CD4-positive, alpha-beta T cell treated with Interleukin-15 for 1 hour (primary cell): ENCODE measurements around the gene USHBP1.
A peak's percentile ranks its signal among the peaks of the same experiment; 100 is the strongest.

Experiments
- DNase-seq: peaks from one replicate; pipeline ENCODE4 v3.0.0-alpha.2; 2020

USHBP1 gene

DNA sequence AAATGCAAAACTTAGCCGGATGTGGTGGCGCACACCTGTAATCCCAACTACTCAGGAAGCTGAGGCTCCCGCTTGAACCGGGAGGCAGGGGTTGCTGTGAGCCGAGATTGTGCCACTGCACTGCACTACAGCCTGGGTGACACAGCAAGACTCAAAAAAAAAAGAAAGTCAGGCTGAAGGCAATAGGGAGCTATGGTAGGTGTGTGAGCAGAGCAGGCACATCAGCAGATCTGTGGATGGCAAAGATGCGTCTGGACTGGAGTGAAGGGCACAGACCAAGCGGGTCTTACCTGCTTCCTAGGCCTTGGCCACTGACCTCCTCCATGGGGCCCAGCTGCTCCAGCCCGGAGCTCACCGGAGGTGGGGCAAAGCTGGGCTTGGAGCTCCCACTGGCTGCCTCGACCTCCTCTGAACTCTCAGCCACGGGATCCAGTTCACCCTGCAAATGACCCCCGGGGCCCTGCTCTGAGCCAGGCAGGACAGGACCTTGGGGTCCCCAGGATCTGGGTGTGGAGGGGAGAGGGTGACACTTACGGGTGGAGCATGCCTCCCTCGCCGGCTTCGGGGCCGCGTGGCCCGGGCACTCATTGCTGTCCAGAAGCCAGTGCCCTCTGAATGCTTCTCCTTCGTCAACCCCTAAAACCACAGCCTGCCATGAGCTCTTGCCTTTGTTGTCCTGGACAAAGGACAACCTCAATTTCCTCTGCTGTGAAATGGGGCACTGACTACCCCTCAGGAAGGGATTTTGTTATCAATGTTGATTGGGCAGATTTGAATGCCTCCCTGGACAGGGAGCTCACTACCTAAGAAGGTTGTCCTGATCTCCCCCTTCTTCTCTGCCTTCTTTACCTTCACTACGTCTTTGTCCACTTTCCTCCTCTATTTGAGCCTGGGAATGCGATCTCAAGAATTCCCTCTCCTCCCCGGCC lies 569 bp downstream of the USHBP1 start:
- no peak for DNase-seq

- DNase-seq: no peak
Measured at GRCh38 chr19:17262557-17262956, 2.0 kb downstream of the USHBP1 start.

GRCh38 chr19:17260842-17261325 lies 3.7 kb downstream of the USHBP1 start:
- peak; percentile 88 for DNase-seq

GRCh38 chr19:17259934-17260333 lies 4.6 kb downstream of the USHBP1 start:
- no peak for DNase-seq

DNA sequence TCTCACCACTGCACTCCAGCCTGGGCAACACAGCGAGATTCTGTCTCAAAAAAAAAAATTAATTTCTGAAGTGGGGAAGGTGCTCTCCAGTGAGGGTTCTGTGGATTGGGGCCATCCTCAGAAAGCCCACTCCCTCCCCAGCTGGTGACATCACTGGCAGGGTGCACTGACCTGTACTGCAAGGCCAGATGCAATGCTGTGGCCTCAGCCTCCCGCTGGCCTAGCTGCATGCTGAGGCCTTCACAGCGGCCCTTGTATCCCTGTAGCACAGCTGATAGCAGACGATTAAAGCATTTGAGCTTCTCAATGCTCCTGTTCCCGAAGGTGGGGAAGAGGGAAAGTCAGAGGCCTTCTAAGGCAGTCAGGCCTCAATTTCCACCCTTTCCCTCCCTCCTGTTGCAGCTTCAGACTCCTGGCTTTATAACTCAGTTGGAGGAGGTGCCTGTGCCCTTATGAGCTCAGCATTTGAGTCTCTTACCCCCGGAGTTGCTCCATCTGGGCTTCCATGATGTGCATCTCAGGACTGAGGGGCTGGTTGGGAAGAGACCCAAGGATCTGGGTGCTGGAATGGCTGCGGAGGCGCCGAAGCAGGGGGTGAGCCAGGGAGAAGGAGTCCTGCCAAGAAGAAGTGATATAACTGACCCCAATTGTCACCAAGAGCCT lies 5.3 kb downstream of the USHBP1 start:
- DNase-seq: no peak

- DNase-seq: no peak
Measured at GRCh38 chr19:17256130-17256529, 8.4 kb downstream of the USHBP1 start.

DNA sequence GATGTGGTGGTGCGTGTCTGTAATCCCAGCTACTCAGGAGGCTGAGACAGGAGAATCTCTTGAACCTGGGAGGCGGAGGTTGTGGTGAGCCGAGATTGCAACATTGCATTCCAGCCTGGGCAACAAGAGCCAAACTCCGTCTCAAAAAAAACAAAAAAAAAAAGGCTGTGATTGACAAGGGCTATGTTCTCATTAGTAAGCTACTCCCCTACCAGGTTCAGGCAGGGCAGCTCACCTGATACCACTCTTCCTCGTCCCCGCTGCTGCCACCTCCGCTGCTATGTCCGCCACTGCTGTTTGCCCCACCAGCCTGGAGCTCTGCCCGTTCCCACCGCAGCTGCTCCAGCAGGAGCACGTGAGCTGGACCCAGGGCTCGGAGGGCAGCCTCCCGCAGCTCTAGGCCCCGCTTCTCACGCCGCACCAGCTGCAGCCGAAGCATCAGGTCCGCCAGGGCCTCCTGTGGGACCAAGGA lies 9.4 kb downstream of the USHBP1 start:
- no peak for DNase-seq

DNA sequence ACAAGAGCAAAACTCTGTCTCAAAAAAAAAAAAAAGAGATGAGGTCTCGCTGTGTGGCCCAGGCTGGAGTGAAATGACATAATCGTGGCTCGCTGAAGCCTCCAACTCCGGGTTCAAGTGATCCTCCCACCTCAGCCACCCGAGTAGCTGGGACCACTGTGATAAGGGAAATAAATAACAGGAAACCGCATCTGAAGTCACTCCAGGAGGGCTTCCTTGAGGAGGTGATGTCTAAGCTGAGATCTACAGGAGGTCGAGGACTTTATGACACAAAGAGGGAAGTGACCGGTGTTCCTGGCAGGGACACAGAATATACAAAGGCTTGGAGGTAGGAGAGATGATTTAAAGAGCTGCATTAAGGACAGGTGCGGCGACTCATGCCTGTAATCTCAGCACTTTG lies 9.9 kb downstream of the USHBP1 start:
- DNase-seq: no peak

DNA sequence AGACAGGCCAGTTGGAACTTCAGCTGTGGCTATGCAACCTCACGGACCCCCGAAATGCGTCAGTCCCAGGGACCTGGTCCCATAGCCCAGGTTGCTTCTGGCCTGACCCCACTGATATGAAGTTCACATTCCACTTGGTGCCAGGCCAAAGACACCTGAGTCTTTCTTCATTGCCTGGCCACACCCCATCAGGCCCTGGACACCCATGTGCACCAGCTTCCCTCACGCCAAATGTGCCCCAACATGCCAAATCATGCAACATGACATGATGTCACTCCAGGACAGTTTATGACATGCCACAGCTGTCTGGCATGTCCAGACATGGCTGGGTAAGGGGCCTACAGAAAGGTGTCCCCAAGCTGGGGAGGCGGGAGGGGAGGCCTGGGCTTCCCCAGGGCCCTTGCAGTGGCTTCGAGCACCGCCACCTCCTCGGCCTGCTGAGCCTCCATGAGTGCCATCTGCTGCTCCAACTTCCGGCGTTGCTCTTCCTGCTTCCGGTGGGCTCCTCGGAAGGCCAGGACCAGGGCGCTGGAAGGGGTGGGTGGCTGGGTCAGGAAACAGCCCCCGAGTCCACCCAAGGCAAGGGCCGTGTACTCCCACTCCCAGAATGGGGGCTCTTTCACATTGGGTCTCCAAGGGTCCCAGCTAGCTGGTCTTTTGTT lies 14.5 kb downstream of the USHBP1 start:
- no peak for DNase-seq

DNA sequence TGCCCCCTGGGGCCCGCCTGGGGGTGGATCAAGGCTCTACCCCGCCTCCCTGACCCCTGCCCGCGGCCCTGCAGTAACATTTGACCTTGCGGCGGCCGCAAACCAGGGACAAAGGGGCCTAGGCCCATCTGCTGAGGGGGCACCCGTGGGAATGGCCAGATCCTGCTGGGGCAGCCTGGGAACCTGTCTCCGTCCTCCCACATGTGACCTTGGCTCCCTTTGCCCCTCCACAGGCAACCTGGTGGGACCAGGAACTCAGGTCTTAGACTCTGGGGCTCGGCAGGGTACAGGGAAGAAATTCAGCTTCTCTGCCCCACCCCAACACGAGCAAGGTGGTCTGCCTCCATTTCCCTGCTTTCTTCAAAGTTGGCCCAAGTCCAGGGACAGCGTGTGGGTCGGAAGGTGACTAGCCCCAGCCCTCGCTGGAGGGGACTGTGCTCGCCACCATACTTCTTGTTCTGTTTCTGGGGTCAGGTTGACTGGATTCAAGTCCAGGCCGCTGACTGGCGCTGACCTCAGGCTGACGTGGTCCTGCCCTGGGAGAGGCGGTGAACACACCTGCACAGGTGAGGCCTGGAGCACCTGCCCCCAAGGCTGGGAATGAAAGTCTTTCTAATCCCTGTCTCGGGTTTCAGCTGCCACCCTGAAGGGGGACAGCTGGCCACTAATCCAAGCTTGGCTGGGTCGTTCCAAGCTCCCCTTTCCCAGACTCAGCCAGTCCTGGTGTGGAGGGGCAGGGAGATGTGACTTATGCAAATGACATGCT lies 16.4 kb downstream of the USHBP1 start:
- no peak for DNase-seq

GRCh38 chr19:17246681-17247425 lies 17.7 kb downstream of the USHBP1 start:
- no peak for DNase-seq

DNA sequence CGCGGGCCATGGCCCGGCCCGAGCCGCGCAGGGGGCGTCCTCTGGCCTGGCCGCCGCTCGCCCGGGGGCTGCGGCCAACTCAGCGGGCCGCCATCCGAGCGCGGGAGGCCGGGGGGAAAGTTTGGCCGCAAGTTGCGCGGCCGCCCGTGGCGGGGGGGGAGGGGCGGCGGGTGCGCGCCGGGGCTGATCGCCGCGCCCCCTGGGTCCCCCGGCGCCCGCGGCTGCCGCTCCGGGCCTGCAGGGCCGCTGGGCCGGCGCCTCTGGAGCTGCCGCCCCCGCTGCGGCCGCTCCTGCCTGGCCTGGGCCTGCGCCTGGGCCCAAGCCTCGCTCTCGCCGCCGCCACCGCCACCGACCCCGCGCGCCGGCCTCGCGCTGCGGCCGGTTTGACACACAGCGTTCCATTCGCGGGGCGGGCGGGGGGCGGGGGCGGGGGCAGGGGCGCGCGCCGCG lies 19.0 kb downstream of the USHBP1 start, which contains the start of gene NR2F6:
Gene NR2F6, minus strand, starts transcription at position 385 of the 450 bp plus-strand sequence. CDS start 699 bp downstream, outside the sequence.
- no peak for DNase-seq

DNA sequence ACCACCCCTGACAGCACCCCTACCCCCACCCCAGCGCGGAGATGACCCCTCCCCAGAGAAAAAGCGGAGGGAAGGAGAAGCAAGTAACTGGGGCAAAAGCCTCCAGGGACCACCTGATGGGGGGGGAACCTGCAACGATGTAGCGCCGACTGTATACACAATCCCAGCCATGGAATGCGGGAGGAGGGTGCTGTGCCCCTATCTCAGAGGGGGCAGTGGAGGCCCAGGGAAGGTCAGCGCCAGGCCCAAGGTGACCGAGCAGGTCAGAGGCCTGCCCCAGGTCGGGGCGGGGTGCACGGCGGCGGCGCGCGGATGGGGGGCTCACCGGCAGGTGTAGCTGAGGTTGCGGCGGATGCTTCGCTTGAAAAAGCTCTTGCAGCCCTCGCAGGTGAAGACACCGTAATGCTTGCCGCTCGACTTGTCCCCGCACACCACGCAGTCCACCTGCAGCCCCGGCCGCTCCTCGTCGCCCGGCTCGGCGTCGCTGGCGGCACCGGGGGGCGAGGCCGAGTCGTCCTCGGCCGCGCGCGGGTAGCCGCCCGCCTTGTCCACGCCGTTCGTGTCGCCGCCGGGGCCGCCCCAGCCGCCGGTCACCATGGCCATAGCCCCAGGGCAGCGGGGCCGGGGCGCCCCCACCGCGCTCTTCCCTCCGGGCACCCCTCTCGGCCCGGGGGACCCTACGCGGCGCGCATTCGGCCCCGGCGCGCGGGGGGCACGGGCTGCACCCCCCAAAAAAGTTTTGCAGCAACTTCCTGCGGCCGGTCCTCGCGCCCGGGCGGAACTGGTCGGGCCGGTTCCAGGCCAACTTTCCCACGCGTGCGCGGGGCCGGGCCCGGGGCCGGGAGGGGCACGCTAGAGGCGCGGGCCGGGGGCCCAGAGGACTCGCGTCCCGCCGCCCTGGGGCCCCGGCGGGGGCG lies 19.7 kb downstream of the USHBP1 start:
- DNase-seq: no peak

DNA sequence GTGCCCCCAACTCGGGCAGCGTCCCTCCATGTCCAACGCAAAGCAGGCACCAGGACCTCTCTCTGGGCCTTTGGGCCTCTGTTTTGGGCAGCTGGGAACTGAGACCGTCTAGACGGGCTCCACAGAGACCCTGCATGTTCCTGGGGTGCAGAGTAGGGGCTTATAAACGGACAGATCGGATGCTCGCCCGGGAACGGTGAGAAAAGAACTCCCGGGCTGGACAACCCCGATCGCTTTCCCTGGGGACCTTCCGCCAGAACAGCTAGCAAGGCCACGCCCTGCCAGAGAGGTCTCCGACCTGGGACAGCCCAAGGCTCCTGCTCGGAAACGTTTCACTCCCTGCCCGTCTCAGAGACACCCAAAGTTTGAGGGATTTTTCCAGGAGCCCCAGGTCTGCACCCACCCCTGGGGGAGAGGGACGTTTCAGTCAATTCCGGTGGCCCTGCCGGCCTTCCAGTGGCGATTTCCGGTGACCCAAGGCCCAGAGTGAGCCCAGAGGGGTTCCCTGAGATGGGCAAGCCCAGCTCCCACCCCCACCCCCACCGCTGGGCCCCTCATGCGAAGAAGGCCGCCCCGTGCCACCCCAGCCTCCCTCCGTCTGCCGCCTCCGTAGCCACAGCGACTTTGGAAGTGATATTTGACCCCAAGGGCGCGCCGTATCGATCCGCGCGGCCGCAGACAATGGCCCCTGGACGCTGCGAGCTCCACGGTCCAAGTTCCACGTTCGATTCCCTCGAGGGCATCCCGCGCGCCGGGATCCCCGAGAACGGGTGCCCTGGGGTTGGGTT lies 20.5 kb downstream of the USHBP1 start:
- DNase-seq: no peak

DNA sequence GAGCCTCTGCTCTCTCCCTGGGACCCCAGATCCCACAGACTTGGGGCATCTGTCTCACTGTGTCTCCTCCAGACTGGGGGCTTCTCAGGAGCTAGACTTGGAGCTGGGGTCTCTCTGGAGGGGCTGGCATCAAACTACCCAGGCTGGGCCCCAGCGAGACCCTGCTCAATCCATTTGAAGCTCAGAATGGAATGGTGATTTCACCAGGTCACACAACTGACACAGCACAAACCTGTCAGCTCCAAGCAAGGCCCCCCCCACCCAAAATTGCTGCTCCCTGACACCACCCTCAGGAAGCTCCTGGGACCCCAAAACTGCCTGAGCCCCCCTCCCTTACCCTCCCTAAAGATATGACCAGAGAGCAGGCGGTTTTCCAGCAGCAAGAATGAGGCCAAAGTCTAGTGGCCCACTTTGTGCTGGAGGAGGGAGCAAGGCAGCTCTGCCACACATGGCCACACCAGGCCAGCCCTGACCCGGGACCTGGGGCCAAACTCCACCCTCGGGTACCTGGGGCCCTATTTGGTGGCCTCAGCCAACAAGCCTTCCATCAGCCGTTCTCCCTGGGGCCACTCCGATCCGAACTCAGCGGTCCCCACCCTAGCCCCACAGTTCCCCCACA lies 21.2 kb downstream of the USHBP1 start:
- no peak for DNase-seq

GRCh38 chr19:17242431-17243208 lies 21.9 kb downstream of the USHBP1 start:
- no peak for DNase-seq

- no peak for DNase-seq
Measured at GRCh38 chr19:17240826-17241399, 23.6 kb downstream of the USHBP1 start.
